ENCODE measurements around the gene PTPRZ1. TPM values are rescaled to one million over a fixed set of nuclear protein-coding genes. Genes with fewer than 3 reads are reported as not detected.

PTPRZ1 gene
- total and polyA plus RNA-seq, 2 of the 8 experiments (the other 6 are each of a cell fraction or from before 2014, with no cell fraction given): 112 to 135 TPM

GRCh38 chr7:121961089-121961867 is 88.3 kb downstream of the PTPRZ1 start:
- Histone ChIP-seq H2BK5ac (ENCODE audit: low read depth, low read length) (peak overlapping the region; percentile 84), H3K4me3 (ENCODE audit: extremely low read depth in 1 of 4, insufficient read depth in 2 of 4, low read depth in 3 of 4, low read length in 4 of 4) (no peak overlapping the region), H2AFZ (ENCODE audit: low read length) (no peak overlapping the region), H3K18ac (ENCODE audit: extremely low read depth, low read length) (peak overlapping the region; percentile 62; the same call in 1 of the 2 replicates), H3K4ac (replicated peaks; ENCODE audit: insufficient read length, low read depth, low read length) (no peak overlapping the region), H2BK15ac (ENCODE audit: low read length) (no peak overlapping the region), H3K23ac (ENCODE audit: insufficient read length) (no peak overlapping the region), H3K9ac (replicated peaks in 1 of 4; ENCODE audit: extremely low read depth in 1 of 4, low read depth in 3 of 4, low read length in 3 of 4) (no peak overlapping the region), H3K36me3 (ENCODE audit: control insufficient read depth in 2 of 4, insufficient read depth in 4 of 4, low read length in 3 of 4) (no peaks in the 10 kb centered on the region; a peak in 2 of 8 replicates), H3K56ac (replicated peaks; ENCODE audit: insufficient read length, low read depth, low read length) (no peak overlapping the region), H3K4me2 (ENCODE audit: insufficient read depth in 1 of 2, low read depth in 2 of 2, low read length in 2 of 2) (peak overlapping the region in 1 of 2 experiments; percentile 5; a peak in 1 of 4 replicates), H3K27me3 (replicated peaks in 1 of 4; ENCODE audit: control insufficient read depth in 3 of 4, extremely low read depth in 1 of 4, insufficient read depth in 3 of 4, low read length in 3 of 4) (no peaks in the 10 kb centered on the region), H3K23me2 (ENCODE audit: low read depth, low read length) (no peaks in the 10 kb centered on the region), H4K91ac (replicated peaks; ENCODE audit: insufficient read length, low read length) (peak overlapping the region; percentile 7), H3K79me1 (ENCODE audit: low read depth, low read length) (peaks cover 2% of the 10 kb centered on the region; the same call in 1 of the 2 replicates), H3K14ac (ENCODE audit: insufficient read length) (no peak overlapping the region), H3K79me2 (ENCODE audit: control insufficient read depth in 1 of 2, insufficient read depth in 2 of 2, low read length in 2 of 2) (peaks cover 0 to 76% of the 10 kb centered on the region in 2 experiments; a peak in 3 of 4 replicates), H3K4me1 (replicated peaks in 1 of 4; ENCODE audit: control insufficient read depth in 3 of 4, insufficient read depth in 4 of 4, low read length in 3 of 4) (peaks cover 0 to 9% (median 8%) of the 10 kb centered on the region in 4 experiments; a peak in 5 of 7 replicates), H3K9me3 (ENCODE audit: insufficient read depth in 2 of 2, low read depth in 1 of 2, low read length in 1 of 2) (peaks cover 3% of the 10 kb centered on the region in 2 experiments; a peak in 1 of 4 replicates), H4K5ac (ENCODE audit: insufficient read length, low read depth, low read length) (no peak overlapping the region), H2BK20ac (ENCODE audit: low read length) (peak overlapping the region; percentile 95; the same call in 1 of the 2 replicates), H4K8ac (ENCODE audit: extremely low read depth, insufficient read depth, low read length) (no peak overlapping the region), H4K20me1 (replicated peaks in 1 of 2; ENCODE audit: control insufficient read depth in 1 of 2, insufficient read depth in 2 of 2, low read length in 2 of 2) (no peaks in the 10 kb centered on the region), H2AK5ac (ENCODE audit: low read depth, low read length) (peak overlapping the region; percentile 58; the same call in 1 of the 2 replicates), H3K27ac (ENCODE audit: low read depth, low read length) (no peak overlapping the region), H2BK120ac (replicated peaks; ENCODE audit: low read depth, low read length) (no peak overlapping the region), H2BK12ac (ENCODE audit: low read depth, low read length) (peak overlapping the region; percentile 89)
- POLR2A ChIA-PET (ENCODE audit: partially characterized antibody): interaction anchor here (0.6 to 1.4 kb wide), 4 partner anchors 10 to 88 kb away, joined by 3 to 6 read pairs (median 4); partner anchors contain the start of gene PTPRZ1
- 78% methylated on average over 5 of the region's 5 CpGs; no CpG with 5 or more reads in 1 of the 2 experiments for WGBS, 2 experiments (ENCODE audit: extremely low coverage in 1 of 2, insufficient coverage in 1 of 2, insufficient read length in 1 of 2, insufficient replicate concordance in 2 of 2, low coverage in 1 of 2, low lambda C conversion rate in 2 of 2, missing lambda C conversion rate in 1 of 2)
- DNase-seq (ENCODE audit: low read depth in 1 of 2, low spot score in 2 of 2) (peak in 1 of 2 experiments; percentile 17), FAIRE-seq (no peak)
- CTCF ChIA-PET (ENCODE audit: partially characterized antibody): interaction anchor here (0.5 to 1.8 kb wide), 2 partner anchors 14 to 33 kb away, joined by 3 to 7 read pairs; no protein-coding TSS in a partner anchor
- TF ChIP-seq ZNF274 (IDR thresholded peaks at IDR 0.05; ENCODE audit: borderline replicate concordance, extremely low read depth, low read length): no peak
- peak in 1 of 3 experiments; percentile 24; a peak in 1 of 4 replicates for TF ChIP-seq CTCF (IDR thresholded peaks at IDR 0.05; ENCODE audit: control extremely low read depth in 1 of 3, insufficient read depth in 1 of 3, low read depth in 1 of 3, low read length in 3 of 3)
- TF ChIP-seq KDM5A (IDR thresholded peaks at IDR 0.05; ENCODE audit: low read length): no peak
- no peak for TF ChIP-seq HDAC6 (IDR thresholded peaks at IDR 0.05; ENCODE audit: low read depth, low read length)
- TF ChIP-seq RAD21 (IDR thresholded peaks at IDR 0.05 in 1 of 2, conservative IDR thresholded peaks at IDR 0.05 in 1 of 2; ENCODE audit: low read depth in 2 of 2, low read length in 2 of 2): peak; percentile 51 to 59

Measured in H1 (cell line).